Mucosa of stomach (tissue), 1 donor: ENCODE data around the gene CDKN1A.
"Not testable (repeated sequence)": the region's sequence is repeated elsewhere in the genome, so short reads cannot be mapped to it uniquely, and the experiment has no call there.

Experiments used
- H3K27me3 ChIP-seq: one replicate; pipeline ENCODE4 v1.7.0; 2013; ENCODE audit warnings: mild to moderate bottlenecking, low read length; ENCODE audit not compliant: control insufficient read depth, insufficient read depth
- H3K36me3 ChIP-seq: one replicate; pipeline ENCODE4 v1.7.0; 2013; ENCODE audit warnings: low read length; ENCODE audit not compliant: control insufficient read depth, insufficient read depth
- H3K4me1 ChIP-seq: one replicate; pipeline ENCODE4 v1.7.0; 2013; ENCODE audit warnings: mild to moderate bottlenecking, low read length; ENCODE audit not compliant: control insufficient read depth, insufficient read depth
- H3K4me3 ChIP-seq: one replicate; pipeline ENCODE4 v1.7.0; 2013; ENCODE audit warnings: low read length
- H3K9ac ChIP-seq: one replicate; pipeline ENCODE4 v1.7.0; 2013; ENCODE audit warnings: mild to moderate bottlenecking, low read length, moderate library complexity
- H3K9me3 ChIP-seq: one replicate; pipeline ENCODE4 v1.7.0; 2013; ENCODE audit warnings: mild to moderate bottlenecking, low read length, moderate library complexity; ENCODE audit not compliant: control insufficient read depth
- donor health status: Pancreatic carcinoma.

Gene CDKN1A

DNA sequence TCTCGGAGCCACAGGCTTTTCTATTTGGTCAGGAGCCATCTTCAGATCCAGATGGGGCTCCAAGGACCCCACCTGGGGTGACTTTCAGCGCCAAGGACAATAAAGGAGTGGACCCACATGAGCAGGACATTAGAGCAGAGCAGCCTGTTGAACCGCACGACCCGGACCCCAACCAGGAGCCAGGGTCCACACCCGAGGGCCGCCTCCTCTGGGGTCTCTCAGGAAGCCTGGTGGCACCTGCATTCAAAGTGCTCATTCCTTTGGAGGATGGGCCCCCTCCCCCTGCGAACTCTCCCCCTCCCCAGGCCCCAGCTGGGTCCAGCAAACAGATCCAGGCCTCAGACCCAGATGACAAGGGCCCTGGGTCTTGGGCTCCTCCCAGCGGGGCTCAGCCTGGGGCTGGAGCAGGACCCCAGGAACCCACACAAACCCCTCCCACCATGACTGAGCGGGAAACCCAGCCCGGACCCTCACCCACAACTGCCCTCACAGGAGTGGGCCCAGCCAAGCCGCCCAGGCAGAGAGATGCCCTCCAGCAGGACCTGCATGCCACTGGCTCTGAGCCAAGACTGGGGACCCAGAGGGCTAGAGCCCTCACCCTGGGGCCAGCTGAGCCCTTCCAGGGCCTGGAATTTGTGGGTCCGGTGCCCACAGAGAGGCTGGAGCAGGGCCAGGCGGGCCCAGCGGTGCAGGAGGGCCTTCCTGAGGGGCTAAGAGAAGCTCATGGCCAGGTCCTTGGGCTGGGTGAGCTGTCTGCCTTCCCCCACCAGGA is 43.0 kb downstream of the CDKN1A start:
- H3K9ac ChIP-seq: no peak overlapping the region
- H3K36me3 ChIP-seq: no peaks in the 10 kb centered on the region
- H3K27me3 ChIP-seq: peaks cover 3% of the 10 kb centered on the region
- peaks cover 15% of the 10 kb centered on the region for H3K4me1 ChIP-seq
- H3K4me3 ChIP-seq: no peak overlapping the region
- H3K9me3 ChIP-seq: no peaks in the 10 kb centered on the region

- H3K9ac ChIP-seq: no peak overlapping the region
- no peaks in the 10 kb centered on the region for H3K9me3 ChIP-seq
- peaks cover under 1% of the 10 kb centered on the region for H3K27me3 ChIP-seq
- no peak overlapping the region for H3K4me3 ChIP-seq
- no peaks in the 10 kb centered on the region for H3K36me3 ChIP-seq
- peaks cover 8% of the 10 kb centered on the region for H3K4me1 ChIP-seq
These were observed 43.9 kb downstream of the CDKN1A start for GRCh38 chr6:36722365-36722764.

DNA sequence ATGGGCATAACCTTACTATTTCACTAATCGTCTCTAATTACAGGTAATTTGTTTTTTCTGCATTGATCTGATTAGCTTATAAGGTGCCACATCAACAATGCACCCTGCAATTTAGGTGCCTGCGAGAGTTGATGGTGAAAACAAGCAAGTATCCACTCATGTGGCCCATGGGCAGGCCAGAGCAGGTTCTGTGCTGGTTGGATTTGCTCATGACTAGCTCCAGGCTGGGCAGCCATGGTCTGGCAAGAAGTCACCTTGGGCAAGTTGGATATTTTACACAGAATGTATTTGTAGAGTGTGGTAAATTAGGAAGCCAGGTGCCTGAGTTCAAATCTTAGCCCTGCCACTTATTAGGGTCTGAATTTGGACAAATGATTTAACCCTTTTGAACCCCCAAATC is 44.4 kb downstream of the CDKN1A start:
- Histone ChIP-seq H3K4me1 (peaks cover 13% of the 10 kb centered on the region), H3K9ac (no peak overlapping the region), H3K4me3 (no peak overlapping the region), H3K27me3 (no peaks in the 10 kb centered on the region), H3K36me3 (no peaks in the 10 kb centered on the region), H3K9me3 (no peaks in the 10 kb centered on the region)

DNA sequence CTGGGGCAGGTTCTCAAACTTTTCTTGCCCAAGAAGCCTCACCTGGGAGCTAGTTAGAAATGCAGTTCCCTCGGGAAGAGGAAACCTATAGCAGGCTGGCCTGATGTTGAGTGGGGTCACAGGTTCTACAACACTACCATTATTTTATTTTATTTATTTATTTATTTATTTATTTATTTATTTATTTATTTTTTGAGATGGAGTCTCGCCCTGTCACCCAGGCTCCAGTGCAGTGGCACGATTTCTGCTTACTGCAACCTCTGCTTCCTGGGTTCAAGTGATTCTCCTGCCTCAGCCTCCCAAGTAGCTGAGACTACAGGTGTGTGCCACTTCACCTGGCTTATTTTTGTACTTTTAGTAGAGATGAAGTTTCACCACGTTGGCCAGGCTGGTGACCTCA is 45.5 kb downstream of the CDKN1A start:
- not testable (repeated sequence) for H3K4me3 ChIP-seq, H3K36me3 ChIP-seq, H3K9me3 ChIP-seq, H3K27me3 ChIP-seq, H3K9ac ChIP-seq
- H3K4me1 ChIP-seq: peaks cover 14% of the 10 kb centered on the region

GRCh38 chr6:36724514-36725390 is 46.2 kb downstream of the CDKN1A start:
- no peak overlapping the region for H3K9ac ChIP-seq
- H3K36me3 ChIP-seq: no peaks in the 10 kb centered on the region
- H3K4me1 ChIP-seq: peaks cover 14% of the 10 kb centered on the region
- no peak overlapping the region for H3K4me3 ChIP-seq
- H3K27me3 ChIP-seq: no peaks in the 10 kb centered on the region
- no peaks in the 10 kb centered on the region for H3K9me3 ChIP-seq

GRCh38 chr6:36725581-36725980 is 47.1 kb downstream of the CDKN1A start:
- Histone ChIP-seq H3K36me3 (no peaks in the 10 kb centered on the region), H3K27me3 (no peaks in the 10 kb centered on the region), H3K9ac (no peak overlapping the region), H3K4me3 (no peak overlapping the region), H3K4me1 (peaks cover 14% of the 10 kb centered on the region), H3K9me3 (no peaks in the 10 kb centered on the region)

GRCh38 chr6:36727505-36728021 is 49.0 kb downstream of the CDKN1A start:
- no peak overlapping the region for H3K9ac ChIP-seq
- H3K4me3 ChIP-seq: no peak overlapping the region
- H3K27me3 ChIP-seq: no peaks in the 10 kb centered on the region
- no peaks in the 10 kb centered on the region for H3K9me3 ChIP-seq
- peaks cover 14% of the 10 kb centered on the region for H3K4me1 ChIP-seq
- no peaks in the 10 kb centered on the region for H3K36me3 ChIP-seq

GRCh38 chr6:36728289-36729160 is 50.0 kb downstream of the CDKN1A start:
- H3K9me3 ChIP-seq: no peaks in the 10 kb centered on the region
- no peak overlapping the region for H3K9ac ChIP-seq
- no peaks in the 10 kb centered on the region for H3K27me3 ChIP-seq
- H3K36me3 ChIP-seq: no peaks in the 10 kb centered on the region
- no peak overlapping the region for H3K4me3 ChIP-seq
- H3K4me1 ChIP-seq: peaks cover 14% of the 10 kb centered on the region

GRCh38 chr6:36729161-36729524 is 50.6 kb downstream of the CDKN1A start:
- no peaks in the 10 kb centered on the region for H3K27me3 ChIP-seq
- peaks cover 14% of the 10 kb centered on the region for H3K4me1 ChIP-seq
- H3K4me3 ChIP-seq: no peak overlapping the region
- no peaks in the 10 kb centered on the region for H3K36me3 ChIP-seq
- H3K9me3 ChIP-seq: no peaks in the 10 kb centered on the region
- no peak overlapping the region for H3K9ac ChIP-seq

DNA sequence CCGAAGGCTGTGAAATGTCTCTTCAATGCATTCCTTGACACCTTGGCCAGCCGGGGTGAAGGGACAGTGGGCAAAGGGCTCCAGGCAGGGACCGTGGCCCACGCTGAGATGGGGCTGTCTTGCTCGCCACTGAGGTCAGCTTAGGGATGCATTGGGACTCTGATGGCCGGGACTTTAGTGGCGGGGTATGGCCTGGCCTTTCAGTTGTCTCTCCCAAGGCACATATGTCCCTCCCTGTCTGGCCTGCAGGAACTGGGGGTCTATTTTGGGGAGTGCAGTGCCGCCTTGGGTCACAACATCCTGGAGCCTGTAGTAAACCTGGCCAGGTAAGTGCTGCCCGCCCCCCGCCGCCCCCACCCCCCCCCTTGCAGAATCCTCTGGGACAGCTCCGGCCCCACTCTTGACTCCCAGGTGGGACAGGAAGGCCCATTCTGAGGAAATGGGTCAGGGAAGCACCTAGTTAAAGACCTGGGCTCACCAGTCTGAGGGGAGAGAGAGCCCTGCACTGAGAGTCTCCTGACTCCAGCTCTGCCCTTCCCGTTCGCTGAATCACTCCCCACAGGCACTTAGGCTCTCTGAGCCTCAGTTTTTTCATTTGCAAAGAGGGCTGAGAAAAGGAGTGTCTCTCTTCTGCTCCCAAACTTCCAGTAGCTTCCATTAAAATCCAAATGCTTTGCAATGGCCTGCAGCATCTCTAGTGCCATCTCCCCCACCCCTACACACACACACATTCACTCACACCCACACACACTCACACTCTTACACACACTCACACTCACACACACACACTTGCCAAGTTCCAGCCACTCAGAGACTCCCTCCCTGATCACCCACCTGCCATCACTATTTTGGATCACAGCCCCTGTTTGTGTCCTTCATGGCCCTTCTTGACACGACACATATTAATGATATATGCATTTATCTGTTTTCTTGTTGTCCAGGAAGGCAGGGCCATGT is 52.2 kb downstream of the CDKN1A start:
- no peaks in the 10 kb centered on the region for H3K36me3 ChIP-seq
- H3K27me3 ChIP-seq: no peaks in the 10 kb centered on the region
- no peak overlapping the region for H3K9ac ChIP-seq
- H3K9me3 ChIP-seq: no peaks in the 10 kb centered on the region
- no peak overlapping the region for H3K4me3 ChIP-seq
- peaks cover 22% of the 10 kb centered on the region for H3K4me1 ChIP-seq
